B cell (primary cell): ENCODE results near the gene OR7C2. TPM values are rescaled to one million over a fixed set of nuclear protein-coding genes. Genes with fewer than 3 reads are reported as not detected.

Experiments
- ATAC-seq: fragments of 200-7000 bp; cut with Tn5 transposase; one replicate; pipeline ENCODE4 v1.10.0; 2021; ENCODE audit warnings: low read depth, mild to moderate bottlenecking, moderate number of reproducible peaks, moderate library complexity
- CTCF ChIA-PET: fragments of 350-600 bp; sonication (Branson Sonifier 250); formaldehyde crosslinking; loops from one replicate; lab custom pipeline; 2021; ENCODE audit warnings: antibody characterized with exemption, inconsistent platforms; lab: Charles Lee
- POLR2A ChIA-PET: fragments of 350-600 bp; sonication (Branson Sonifier 250); formaldehyde crosslinking; loops from one replicate; lab custom pipeline; 2021; ENCODE audit warnings: antibody characterized with exemption; lab: Charles Lee
- DNase-seq: peaks from one replicate; pipeline ENCODE4 v3.0.0; 2013
- H2AFZ ChIP-seq: 2 replicates; pipeline ENCODE4 v1.6.1; 2012; ENCODE audit warnings: mild to moderate bottlenecking, low read depth, low read length; ENCODE audit not compliant: insufficient read depth, poor library complexity, severe bottlenecking
- H3K27ac ChIP-seq, 2 donors: 1 replicate in 1 of 2; 2 replicates in 1 of 2; pipeline ENCODE4 v1.5.1; 2012 to 2013; ENCODE audit warnings: low read length in 2 of 2, mild to moderate bottlenecking in 2 of 2, moderate library complexity in 1 of 2
- H3K27me3 ChIP-seq, 4 experiments: fragments of 200-600 bp in 1 of 4; sonication (generic) in 1 of 4; replicated peaks in 1 of 4; 1 replicate in 2 of 4; 2 replicates in 2 of 4; pipeline versions ENCODE4 v1.6.1 to v1.7.0; 2013 to 2016; ENCODE audit warnings: low read length in 3 of 4, mild to moderate bottlenecking in 2 of 4, mixed read lengths in 1 of 4, moderate library complexity in 1 of 4; ENCODE audit not compliant: insufficient read depth in 4 of 4, control insufficient read depth in 3 of 4; ENCODE audit errors: control extremely low read depth in 1 of 4
- H3K36me3 ChIP-seq, 2 experiments: replicated peaks in 1 of 2; 1 replicate in 1 of 2; 2 replicates in 1 of 2; pipeline versions ENCODE4 v1.6.1 to v1.7.1; 2013; ENCODE audit warnings: low read length in 1 of 2; ENCODE audit not compliant: insufficient read depth in 2 of 2, control insufficient read depth in 1 of 2; ENCODE audit errors: control extremely low read depth in 1 of 2, extremely low read depth in 1 of 2
- H3K4me1 ChIP-seq, 2 donors: fragments of 200-600 bp in 1 of 2; sonication (generic) in 1 of 2; 1 replicate in 1 of 2; 2 replicates in 1 of 2; pipeline versions ENCODE4 v1.5.1 to v1.6.1; 2013 to 2017; ENCODE audit warnings: low read length in 2 of 2; ENCODE audit not compliant: control insufficient read depth in 2 of 2, insufficient read depth in 2 of 2
- H3K4me2 ChIP-seq: replicated peaks from 2 replicates; pipeline ENCODE3; 2012; ENCODE audit warnings: mild to moderate bottlenecking, low read depth, low read length; ENCODE audit not compliant: poor library complexity, severe bottlenecking
- H3K4me3 ChIP-seq, 5 experiments: fragments of 200-600 bp in 1 of 5; sonication (generic) in 1 of 5; 1 replicate in 3 of 5; 2 replicates in 2 of 5; pipeline versions ENCODE4 v1.5.1 to v1.7.0; 2011 to 2016; ENCODE audit warnings: low read length in 4 of 5, mild to moderate bottlenecking in 4 of 5, low read depth in 2 of 5, control low read depth in 1 of 5, moderate library complexity in 1 of 5; ENCODE audit not compliant: insufficient read depth in 1 of 5; ENCODE audit errors: control extremely low read depth in 1 of 5, extremely low read depth in 1 of 5
- H3K79me2 ChIP-seq: fragments of 200-600 bp; sonication (generic); one replicate; pipeline ENCODE4 v1.6.0; 2016; ENCODE audit warnings: low read length; ENCODE audit not compliant: control insufficient read depth, insufficient read depth
- H3K9ac ChIP-seq: fragments of 200-600 bp; sonication (generic); 2 replicates; pipeline ENCODE4 v1.6.1; 2017; ENCODE audit warnings: mild to moderate bottlenecking, low read length, moderate library complexity
- H3K9me3 ChIP-seq, 3 donors: one replicate each; pipeline versions ENCODE4 v1.6.1 to v1.7.1; 2013; ENCODE audit warnings: low read length in 2 of 3; ENCODE audit not compliant: control insufficient read depth in 2 of 3, insufficient read depth in 1 of 3; ENCODE audit errors: control extremely low read depth in 1 of 3
- H4K20me1 ChIP-seq: 2 replicates; pipeline ENCODE4 v1.6.0; 2012; ENCODE audit warnings: mild to moderate bottlenecking, low read length; ENCODE audit not compliant: insufficient read depth, control insufficient read depth, poor library complexity, severe bottlenecking
- H3K27ac Mint-ChIP-seq: one replicate; pipeline ENCODE4 v1.8.0; 2021; ENCODE audit warnings: mixed read lengths
- H3K27me3 Mint-ChIP-seq: one replicate; pipeline ENCODE4 v1.8.0; 2021; ENCODE audit warnings: mixed read lengths
- H3K4me1 Mint-ChIP-seq: one replicate; pipeline ENCODE4 v1.8.0; 2021; ENCODE audit warnings: mixed read lengths
- H3K4me3 Mint-ChIP-seq: one replicate; pipeline ENCODE4 v1.8.0; 2021; ENCODE audit warnings: mixed read lengths
- H3K9me3 Mint-ChIP-seq: one replicate; pipeline ENCODE4 v1.8.0; 2022; ENCODE audit warnings: mixed read lengths; ENCODE audit not compliant: insufficient read depth
- EZH2 ChIP-seq: IDR thresholded peaks from 2 replicates; pipeline ENCODE4 v1.6.1; 2012; ENCODE audit warnings: borderline replicate concordance, low read depth, mild to moderate bottlenecking, moderate library complexity, low read length; ENCODE audit not compliant: insufficient read depth, poor library complexity, severe bottlenecking
- WGBS: methylation state at CpG from one replicate; pipeline ENCODE4 v1.1.5; 2013; ENCODE audit warnings: missing lambda C conversion rate; ENCODE audit not compliant: insufficient coverage; 5-methylcytosine and 5-hydroxymethylcytosine counted together
- intact Hi-C: fragments of 100-400 bp; cut with micrococcal nuclease; formaldehyde crosslinking; loops from one replicate; pipeline ENCODE4 v1.10.0; 2022
- polyA plus RNA-seq: library from polyadenylated mRNA; depleted of rRNA; stranded (reverse); fragments of >200 nt; gene quantifications from 2 replicates; pipeline ENCODE4 v1.2.3, GENCODE V29; 2012
- total RNA-seq, 2 donors: library from RNA; stranded (reverse); fragments of 120-200 nt in 1 of 2; gene quantifications; 1 replicate in 1 of 2; 2 replicates in 1 of 2; pipeline versions ENCODE4 v1.2.3 to v1.2.4, GENCODE V29; 2013 to 2022
- TF ChIP-seq, protein P1 (sequence below): fragments of 200-600 bp; IDR thresholded peaks from one replicate; pipeline ENCODE4 v1.8.0; 2022; ENCODE audit warnings: antibody characterized with exemption, mild to moderate bottlenecking

OR7C2 gene
- total and polyA plus RNA-seq, 2 donors (not counting 1 experiment from before 2014, with no cell fraction given): not detected

- Histone ChIP-seq H3K4me2 (no peak overlapping the region), H3K27ac (no peak overlapping the region), H3K4me1 (peaks cover 25 to 26% of the 10 kb centered on the region in 2 donors), H2AFZ (no peak overlapping the region), H3K27me3 (no peaks in the 10 kb centered on the region), H3K79me2 (no peaks in the 10 kb centered on the region), H3K4me3 (no peak overlapping the region), H3K36me3 (no peaks in the 10 kb centered on the region), H4K20me1 (no peaks in the 10 kb centered on the region), H3K9me3 (no peaks in the 10 kb centered on the region), H3K9ac (no peak overlapping the region)
- Mint-ChIP-seq H3K27me3 (peaks cover 7% of the 10 kb centered on the region), H3K4me1 (peaks cover 24% of the 10 kb centered on the region), H3K27ac (no peak overlapping the region), H3K9me3 (no peaks in the 10 kb centered on the region), H3K4me3 (no peak overlapping the region)
- ChIA-PET CTCF (no interaction called here), POLR2A (no interaction called here)
- ATAC-seq (no peak), DNase-seq (no peak)
- intact Hi-C loops: no loop called here
- TF ChIP-seq EZH2: no peak
- TF ChIP-seq, protein P1, sequence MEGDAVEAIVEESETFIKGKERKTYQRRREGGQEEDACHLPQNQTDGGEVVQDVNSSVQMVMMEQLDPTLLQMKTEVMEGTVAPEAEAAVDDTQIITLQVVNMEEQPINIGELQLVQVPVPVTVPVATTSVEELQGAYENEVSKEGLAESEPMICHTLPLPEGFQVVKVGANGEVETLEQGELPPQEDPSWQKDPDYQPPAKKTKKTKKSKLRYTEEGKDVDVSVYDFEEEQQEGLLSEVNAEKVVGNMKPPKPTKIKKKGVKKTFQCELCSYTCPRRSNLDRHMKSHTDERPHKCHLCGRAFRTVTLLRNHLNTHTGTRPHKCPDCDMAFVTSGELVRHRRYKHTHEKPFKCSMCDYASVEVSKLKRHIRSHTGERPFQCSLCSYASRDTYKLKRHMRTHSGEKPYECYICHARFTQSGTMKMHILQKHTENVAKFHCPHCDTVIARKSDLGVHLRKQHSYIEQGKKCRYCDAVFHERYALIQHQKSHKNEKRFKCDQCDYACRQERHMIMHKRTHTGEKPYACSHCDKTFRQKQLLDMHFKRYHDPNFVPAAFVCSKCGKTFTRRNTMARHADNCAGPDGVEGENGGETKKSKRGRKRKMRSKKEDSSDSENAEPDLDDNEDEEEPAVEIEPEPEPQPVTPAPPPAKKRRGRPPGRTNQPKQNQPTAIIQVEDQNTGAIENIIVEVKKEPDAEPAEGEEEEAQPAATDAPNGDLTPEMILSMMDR: no peak
- WGBS: 94% methylated on average over 5 of the region's 6 CpGs
These were observed 1.0 kb upstream of the OR7C2 start for GRCh38 chr19:14940266-14940665.

DNA sequence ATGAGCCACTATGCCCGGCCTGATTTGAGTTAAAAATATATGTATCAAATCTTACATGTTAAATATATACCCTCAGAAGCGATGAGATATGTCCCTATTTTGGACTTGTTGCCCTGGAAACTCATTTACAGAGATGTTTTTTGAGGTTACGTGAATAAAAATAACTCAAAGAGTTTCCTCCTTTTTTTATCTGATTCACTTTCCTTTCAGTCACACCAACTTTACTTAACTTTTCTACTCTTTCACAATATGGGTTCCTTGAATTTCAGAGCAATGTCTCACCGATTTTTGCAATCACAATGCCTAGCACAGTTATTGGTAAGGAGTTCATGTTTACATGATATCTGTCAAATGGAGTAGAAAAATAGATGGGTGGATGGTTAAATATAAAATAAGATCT is 2.3 kb downstream of the OR7C2 start:
- Mint-ChIP-seq H3K27me3 (no peaks in the 10 kb centered on the region), H3K4me1 (peaks cover 26% of the 10 kb centered on the region), H3K4me3 (peak overlapping the region; percentile 46), H3K27ac (peak overlapping the region; percentile 68), H3K9me3 (peaks cover 2% of the 10 kb centered on the region)
- peak overlapping the region; percentile 83 to 90 for H3K27ac ChIP-seq
- intact Hi-C loops: no loop called here
- no peaks in the 10 kb centered on the region for H4K20me1 ChIP-seq
- ChIA-PET POLR2A (no interaction called here), CTCF (no interaction called here)
- no peaks in the 10 kb centered on the region for H3K27me3 ChIP-seq
- ATAC-seq (no peak), DNase-seq (peak; percentile 50)
- peak overlapping the region; percentile 57 for H3K9ac ChIP-seq
- peak overlapping the region; percentile 69 for H3K4me2 ChIP-seq
- peaks cover 0 to 3% (median 0%) of the 10 kb centered on the region in 3 donors for H3K9me3 ChIP-seq
- peaks cover 25 to 26% of the 10 kb centered on the region in 2 donors for H3K4me1 ChIP-seq
- WGBS: no CpG with 5 or more reads among the region's 4 CpGs
- TF ChIP-seq EZH2: no peak
- TF ChIP-seq, protein P1: no peak
- H3K36me3 ChIP-seq: no peaks in the 10 kb centered on the region
- H2AFZ ChIP-seq: peak overlapping the region; percentile 72
- peak overlapping the region in 3 of 5 experiments; percentile 3 to 54 (median 3) for H3K4me3 ChIP-seq
- no peaks in the 10 kb centered on the region for H3K79me2 ChIP-seq
